HK-2 (cell line): Measurements from ENCODE around the gene CFTR.
"Not testable (repeated sequence)": the region's sequence is repeated elsewhere in the genome, so short reads cannot be mapped to it uniquely, and the experiment has no call there.

ENCODE experiments used
- DNase-seq: peaks from one replicate; pipeline ENCODE4 v3.0.0-alpha.2; 2018; ENCODE audit not compliant: unreplicated experiment

The CFTR gene

GRCh38 chr7:117495308-117495707 is 15.5 kb downstream of the CFTR start:
- no peak for DNase-seq

GRCh38 chr7:117502331-117502730 is 22.5 kb downstream of the CFTR start:
- DNase-seq = no peak

DNA sequence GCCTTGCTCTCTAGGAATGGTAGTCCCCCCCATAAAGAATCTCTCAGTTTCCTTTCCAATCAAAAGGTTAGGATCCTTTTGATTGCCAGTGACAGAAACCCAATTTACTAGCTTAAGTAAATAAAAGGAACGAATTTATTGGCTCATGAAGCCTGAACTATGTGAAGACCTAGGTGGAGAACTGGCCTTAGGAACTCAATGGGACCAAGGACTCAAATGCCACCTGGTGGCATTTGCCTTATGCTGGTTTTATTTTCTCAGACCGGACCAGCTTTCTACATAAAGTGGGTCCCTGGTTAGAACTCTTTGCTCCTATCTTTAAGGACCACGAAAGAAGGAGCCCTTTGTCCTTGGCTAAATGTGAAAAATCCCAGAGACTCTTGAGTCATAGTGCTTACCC is 25.4 kb downstream of the CFTR start:
- DNase-seq = no peak

DNA sequence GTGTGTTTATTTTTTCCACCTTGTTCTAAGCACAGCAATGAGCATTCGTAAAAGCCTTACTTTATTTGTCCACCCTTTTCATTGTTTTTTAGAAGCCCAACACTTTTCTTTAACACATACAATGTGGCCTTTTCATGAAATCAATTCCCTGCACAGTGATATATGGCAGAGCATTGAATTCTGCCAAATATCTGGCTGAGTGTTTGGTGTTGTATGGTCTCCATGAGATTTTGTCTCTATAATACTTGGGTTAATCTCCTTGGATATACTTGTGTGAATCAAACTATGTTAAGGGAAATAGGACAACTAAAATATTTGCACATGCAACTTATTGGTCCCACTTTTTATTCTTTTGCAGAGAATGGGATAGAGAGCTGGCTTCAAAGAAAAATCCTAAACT is 28.9 kb downstream of the CFTR start:
- DNase-seq = no peak

DNA sequence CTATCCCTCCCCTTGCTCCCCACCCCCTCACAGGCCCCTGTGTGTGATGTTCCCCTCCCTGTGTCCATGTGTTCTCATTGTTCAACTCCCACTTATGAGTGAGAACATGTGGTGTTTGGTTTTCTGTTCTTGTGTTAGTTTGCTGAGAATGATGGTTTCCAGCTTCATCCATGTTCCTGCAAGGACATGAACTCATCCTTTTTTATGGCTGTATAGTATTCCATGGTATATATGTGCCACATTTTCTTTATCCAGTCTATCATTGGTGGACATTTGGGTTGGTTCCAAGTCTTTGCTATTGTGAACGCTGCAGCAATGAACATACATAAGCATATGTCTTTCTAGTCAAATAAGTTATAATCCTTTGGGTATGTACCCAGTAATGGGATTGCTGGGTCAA is 37.4 kb downstream of the CFTR start:
- not testable (repeated sequence) for DNase-seq

- no peak for DNase-seq
Measured at GRCh38 chr7:117530390-117530789, 50.6 kb downstream of the CFTR start.

DNA sequence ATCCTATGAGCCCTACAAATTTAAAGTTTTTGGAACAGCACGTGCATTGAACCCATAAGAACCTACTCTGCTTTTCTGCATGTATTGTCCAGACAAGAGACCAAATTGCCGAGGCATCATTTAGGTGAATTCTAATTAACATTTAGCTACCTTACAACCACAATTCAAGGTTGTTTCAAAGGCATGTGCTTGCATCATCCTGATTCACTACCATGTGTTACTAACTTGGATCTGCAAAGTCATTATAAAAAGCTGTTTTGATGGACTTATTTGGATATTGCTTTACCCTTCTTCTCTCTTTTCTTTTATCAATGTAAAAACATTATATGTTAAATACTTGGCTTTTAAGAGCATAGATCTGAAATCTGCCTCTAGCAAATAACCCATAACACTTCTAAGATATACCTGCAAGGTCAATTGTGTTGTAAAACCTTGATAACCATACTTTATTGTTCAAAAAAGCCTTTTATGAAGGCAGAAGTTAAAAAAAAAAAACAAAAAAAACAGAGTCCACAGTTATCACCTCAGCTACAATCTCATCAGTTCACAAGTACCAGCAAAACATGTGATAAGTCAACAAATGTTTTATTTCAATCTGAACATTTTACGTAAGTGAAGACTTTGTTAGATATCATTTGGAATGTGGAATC is 51.9 kb downstream of the CFTR start:
- no peak for DNase-seq

DNA sequence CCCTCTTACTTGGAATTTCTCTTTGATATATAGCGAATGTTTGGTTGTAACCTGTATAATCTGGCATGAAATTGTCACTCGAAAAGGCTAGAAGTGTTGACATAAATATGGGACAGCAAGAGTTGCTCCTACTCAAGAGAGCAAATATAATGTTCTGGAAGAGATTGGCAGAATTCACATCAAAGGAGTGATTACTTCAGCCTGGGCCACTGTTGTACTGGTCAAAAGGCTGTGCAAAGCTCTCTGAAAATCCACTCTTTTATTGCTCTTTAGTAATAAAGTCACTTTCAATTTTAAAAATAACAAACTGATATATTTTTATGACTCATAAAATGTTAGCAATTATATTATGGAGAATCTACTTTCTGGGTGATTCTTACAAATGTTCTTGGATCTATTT is 58.2 kb downstream of the CFTR start:
- DNase-seq = no peak

DNA sequence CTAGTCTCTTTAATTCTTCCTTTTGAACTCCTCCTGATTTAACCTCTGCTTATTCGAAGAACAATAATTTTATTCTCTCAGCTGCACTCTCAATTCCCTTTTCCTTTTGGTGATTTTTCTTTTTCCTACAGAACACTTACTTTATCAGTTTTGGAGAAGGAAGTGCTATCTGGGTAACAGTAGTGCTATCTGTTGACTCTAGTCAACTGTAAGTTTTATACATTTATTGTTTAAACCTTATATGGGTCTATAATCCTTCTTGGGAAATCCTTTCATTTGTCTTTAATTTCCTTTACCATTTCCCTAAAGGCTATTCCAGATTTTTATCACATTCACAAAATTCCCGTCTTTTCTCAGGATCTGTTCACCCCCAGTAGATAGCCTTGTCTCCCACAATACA is 64.2 kb downstream of the CFTR start:
- no peak for DNase-seq

DNA sequence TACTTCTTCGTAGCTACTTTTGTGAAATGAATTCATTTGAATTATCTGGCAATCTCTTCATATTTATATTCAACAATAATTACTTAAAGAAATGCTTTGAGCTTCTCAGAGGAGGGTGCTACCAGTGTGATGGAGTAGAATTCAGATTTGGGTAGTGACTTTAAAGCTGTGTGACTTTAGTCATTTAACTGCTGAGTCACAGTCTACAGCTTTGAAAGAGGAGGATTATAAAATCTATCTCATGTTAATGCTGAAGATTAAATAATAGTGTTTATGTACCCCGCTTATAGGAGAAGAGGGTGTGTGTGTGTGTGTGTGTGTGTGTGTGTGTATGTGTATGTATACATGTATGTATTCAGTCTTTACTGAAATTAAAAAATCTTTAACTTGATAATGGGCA is 68.2 kb downstream of the CFTR start:
- DNase-seq = no peak

- DNase-seq = no peak
Measured at GRCh38 chr7:117550625-117551024, 70.8 kb downstream of the CFTR start.

DNA sequence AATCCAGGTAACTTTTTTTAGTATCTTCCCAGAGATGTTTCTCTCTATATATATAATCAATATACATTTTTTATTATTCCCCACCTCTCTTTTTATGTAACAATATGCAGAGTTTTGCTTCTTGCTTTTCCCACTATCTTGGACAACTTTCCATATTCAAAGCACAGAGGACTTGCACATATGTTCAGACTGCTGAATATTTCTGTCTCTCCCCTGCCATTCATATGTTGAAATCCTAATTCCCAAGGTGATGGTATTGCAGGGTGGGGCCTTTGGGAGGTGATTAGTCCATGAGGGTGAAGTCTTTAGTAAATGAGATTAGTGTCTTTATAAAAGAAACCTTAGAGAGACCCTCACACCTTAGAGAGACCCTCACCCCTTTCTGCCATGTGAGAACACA is 72.8 kb downstream of the CFTR start:
- DNase-seq = no peak

DNA sequence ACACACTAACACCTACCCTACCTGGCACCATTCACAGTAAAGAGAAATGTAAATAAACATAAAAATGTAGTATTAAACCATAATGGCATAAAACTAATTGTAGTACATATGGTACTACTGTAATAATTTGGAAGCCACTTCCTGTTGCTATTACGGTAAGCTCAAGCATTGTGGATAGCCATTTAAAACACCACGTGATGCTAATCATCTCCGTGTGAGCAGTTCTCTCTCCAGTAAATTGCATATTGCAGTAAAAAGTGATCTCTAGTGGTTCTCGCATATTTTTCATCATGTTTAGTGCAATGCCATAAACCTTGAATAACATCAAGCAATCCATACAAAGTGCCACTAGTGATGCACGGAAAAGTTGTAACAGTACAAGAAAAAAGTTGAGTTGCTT is 75.4 kb downstream of the CFTR start:
- DNase-seq = no peak

GRCh38 chr7:117559391-117559790 is 79.6 kb downstream of the CFTR start:
- DNase-seq = no peak

GRCh38 chr7:117560030-117560429 is 80.2 kb downstream of the CFTR start:
- no peak for DNase-seq

DNA sequence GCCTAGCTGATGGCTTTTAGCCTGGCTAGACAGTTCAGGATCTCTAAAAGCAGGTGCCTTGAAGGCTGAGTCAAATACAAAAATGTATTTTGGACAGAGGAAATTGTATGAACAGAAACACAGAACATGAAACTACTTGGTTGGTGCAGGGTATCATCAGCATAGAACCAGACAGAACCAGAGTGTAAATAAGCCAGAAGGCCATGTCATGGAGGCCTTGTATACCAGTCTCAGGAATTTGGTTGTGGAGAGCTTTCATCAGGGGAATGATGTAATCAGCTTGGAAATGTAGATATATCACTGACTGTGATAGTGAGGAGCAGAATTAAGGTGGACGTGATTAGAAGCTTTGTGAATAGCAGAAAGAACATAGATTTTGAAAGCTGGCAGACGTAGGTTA is 82.9 kb downstream of the CFTR start:
- DNase-seq = no peak

GRCh38 chr7:117564080-117564479 is 84.3 kb downstream of the CFTR start:
- no peak for DNase-seq

DNA sequence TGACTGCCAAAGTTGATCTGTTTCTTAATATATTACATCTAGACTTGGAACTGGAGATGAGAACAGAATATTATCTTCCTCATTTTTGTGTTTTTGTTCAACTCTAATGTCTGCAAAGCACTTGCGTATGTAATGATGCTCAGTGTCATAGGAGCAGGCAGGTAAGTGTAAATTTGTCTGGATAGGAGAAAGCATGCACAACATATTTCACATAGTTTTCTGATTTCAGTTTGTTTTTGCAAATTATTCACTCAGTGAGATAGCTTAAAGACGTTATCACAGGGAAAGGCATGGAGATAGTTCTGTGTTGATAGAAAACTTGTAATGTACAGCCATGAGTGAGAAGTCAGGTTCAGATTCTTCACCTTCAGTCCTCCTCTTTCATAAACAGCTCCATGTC is 84.8 kb downstream of the CFTR start:
- no peak for DNase-seq

DNA sequence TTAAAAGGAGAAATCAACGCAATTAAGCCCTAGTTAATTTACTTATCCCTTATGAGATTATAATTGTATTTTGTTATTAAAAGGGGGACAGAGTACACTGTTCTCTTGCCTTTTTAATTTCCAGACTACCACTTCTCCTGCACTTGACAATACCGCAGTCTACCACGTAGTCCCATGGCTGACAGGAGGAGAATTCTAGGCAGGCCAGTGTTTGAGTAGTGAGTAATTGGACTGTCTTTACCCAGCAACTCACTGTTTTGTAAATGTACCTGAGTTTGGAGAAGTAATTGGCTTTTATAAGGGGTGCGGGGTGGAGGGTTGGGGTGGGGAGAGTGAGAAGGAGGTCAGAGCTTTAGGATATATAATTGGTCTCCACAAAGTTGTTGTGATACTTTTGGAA is 85.4 kb downstream of the CFTR start:
- no peak for DNase-seq

GRCh38 chr7:117567781-117568180 is 88.0 kb downstream of the CFTR start:
- DNase-seq = no peak

GRCh38 chr7:117572856-117573620 is 93.2 kb downstream of the CFTR start:
- DNase-seq = no peak

- no peak for DNase-seq
Measured at GRCh38 chr7:117581424-117581823, 101.6 kb downstream of the CFTR start.

- no peak for DNase-seq
Measured at GRCh38 chr7:117582219-117582704, 102.4 kb downstream of the CFTR start.

DNA sequence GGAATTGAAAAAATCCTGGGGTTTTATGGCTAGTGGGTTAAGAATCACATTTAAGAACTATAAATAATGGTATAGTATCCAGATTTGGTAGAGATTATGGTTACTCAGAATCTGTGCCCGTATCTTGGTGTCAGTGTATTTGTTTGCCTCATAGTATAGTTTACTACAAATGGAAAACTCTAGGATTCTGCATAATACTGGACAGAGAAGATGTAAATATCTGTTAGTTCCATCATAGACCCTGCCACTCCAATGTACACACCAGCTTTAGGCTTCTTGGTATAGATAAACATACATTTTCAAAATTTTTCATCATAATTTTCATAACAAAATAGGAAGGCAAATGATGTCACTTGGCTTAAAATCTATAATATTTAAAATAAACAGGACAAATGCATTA is 108.1 kb downstream of the CFTR start:
- no peak for DNase-seq
